ENCODE results near the gene AWAT2.

AWAT2 gene

DNA sequence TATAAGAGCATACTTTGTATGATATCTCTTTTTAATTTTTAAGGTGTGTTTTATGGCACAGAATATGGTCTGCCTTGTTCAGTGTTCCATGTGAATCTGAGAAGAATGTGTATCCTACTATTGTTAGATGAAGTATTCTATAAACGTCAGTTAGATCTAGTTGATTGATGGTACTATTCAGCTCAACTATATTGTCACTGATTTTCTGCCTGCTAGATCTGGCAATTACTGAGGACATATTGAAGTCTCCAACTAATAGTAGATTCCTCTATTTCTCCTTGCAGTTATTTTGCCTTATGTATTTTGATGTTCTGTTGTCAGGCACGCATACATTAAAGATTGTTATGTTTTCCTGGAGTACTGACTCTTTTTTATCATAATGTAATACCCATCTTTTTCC is 39.8 kb downstream of the AWAT2 start:
- no peaks in the 10 kb centered on the region for H3K27me3 ChIP-seq (ENCODE audit: insufficient read depth, low read length)
- no peak overlapping the region for H2BK12ac ChIP-seq (ENCODE audit: low read length)
- H3K4me2 ChIP-seq (ENCODE audit: low read length) = no peak overlapping the region
- H3K9me3 ChIP-seq (ENCODE audit: insufficient read depth, low read depth, low read length) = no peaks in the 10 kb centered on the region
- no peaks in the 10 kb centered on the region for H3K36me3 ChIP-seq (ENCODE audit: control insufficient read depth in 1 of 2, insufficient read depth in 2 of 2, low read length in 2 of 2)
- no peaks in the 10 kb centered on the region for H3K79me2 ChIP-seq (ENCODE audit: control insufficient read depth, insufficient read depth, low read length, poor library complexity)
- H3K14ac ChIP-seq (ENCODE audit: low read length) = no peak overlapping the region
- H2BK5ac ChIP-seq (ENCODE audit: low read depth, low read length, poor library complexity) = no peak overlapping the region
- H3K79me1 ChIP-seq (ENCODE audit: low read length) = no peaks in the 10 kb centered on the region
- H4K91ac ChIP-seq (ENCODE audit: low read depth, low read length) = no peak overlapping the region
- no peak overlapping the region for H4K12ac ChIP-seq (ENCODE audit: low read depth, low read length)
- no peak overlapping the region for H4K8ac ChIP-seq (ENCODE audit: low read depth, low read length)
- no peak overlapping the region for H2BK120ac ChIP-seq (ENCODE audit: insufficient read depth, low read length, poor library complexity)
- H3K4me3 ChIP-seq (ENCODE audit: low read depth, low read length) = no peak overlapping the region
- no CpG with 5 or more reads among the region's 2 CpGs for WGBS (ENCODE audit: extremely low coverage, insufficient coverage, insufficient read length)
- DNase-seq = no peak
- H3K27ac ChIP-seq (ENCODE audit: low read depth, low read length) = no peak overlapping the region
- no peak overlapping the region for H2AFZ ChIP-seq (ENCODE audit: insufficient read depth, low read length, poor library complexity)
- no peak overlapping the region for H2AK5ac ChIP-seq (ENCODE audit: low read length)
- peaks cover 2 to 7% of the 10 kb centered on the region in 2 experiments for H3K4me1 ChIP-seq (ENCODE audit: control insufficient read depth in 1 of 2, insufficient read depth in 2 of 2, low read length in 2 of 2)
- H3K9ac ChIP-seq (ENCODE audit: low read length) = no peak overlapping the region
- no peak overlapping the region for H3K18ac ChIP-seq (ENCODE audit: low read length)
- H3K4ac ChIP-seq (ENCODE audit: low read depth, low read length) = no peak overlapping the region
- H3K23ac ChIP-seq (ENCODE audit: low read length) = no peak overlapping the region

- DNase-seq = no peak
- Histone ChIP-seq H2AFZ (ENCODE audit: insufficient read depth, low read length, poor library complexity) (no peak overlapping the region), H2BK12ac (ENCODE audit: low read length) (no peak overlapping the region), H3K9me3 (ENCODE audit: insufficient read depth, low read depth, low read length) (no peaks in the 10 kb centered on the region), H3K4me1 (ENCODE audit: control insufficient read depth in 1 of 2, insufficient read depth in 2 of 2, low read length in 2 of 2) (peaks cover 2 to 7% of the 10 kb centered on the region in 2 experiments), H2BK120ac (ENCODE audit: insufficient read depth, low read length, poor library complexity) (no peak overlapping the region), H3K27me3 (ENCODE audit: insufficient read depth, low read length) (no peaks in the 10 kb centered on the region), H4K91ac (ENCODE audit: low read depth, low read length) (no peak overlapping the region), H3K4me3 (ENCODE audit: low read depth, low read length) (no peak overlapping the region), H3K23ac (ENCODE audit: low read length) (no peak overlapping the region), H3K18ac (ENCODE audit: low read length) (no peak overlapping the region), H3K14ac (ENCODE audit: low read length) (no peak overlapping the region), H2AK5ac (ENCODE audit: low read length) (no peak overlapping the region), H3K4ac (ENCODE audit: low read depth, low read length) (no peak overlapping the region), H4K8ac (ENCODE audit: low read depth, low read length) (no peak overlapping the region), H3K9ac (ENCODE audit: low read length) (no peak overlapping the region), H3K27ac (ENCODE audit: low read depth, low read length) (no peak overlapping the region), H4K12ac (ENCODE audit: low read depth, low read length) (no peak overlapping the region), H3K79me2 (ENCODE audit: control insufficient read depth, insufficient read depth, low read length, poor library complexity) (no peaks in the 10 kb centered on the region), H3K36me3 (ENCODE audit: control insufficient read depth in 1 of 2, insufficient read depth in 2 of 2, low read length in 2 of 2) (no peaks in the 10 kb centered on the region), H2BK5ac (ENCODE audit: low read depth, low read length, poor library complexity) (no peak overlapping the region), H3K4me2 (ENCODE audit: low read length) (no peak overlapping the region), H3K79me1 (ENCODE audit: low read length) (no peaks in the 10 kb centered on the region)
Observed at GRCh38 chrX:70009049-70009448, 40.7 kb downstream of the AWAT2 start.

DNA sequence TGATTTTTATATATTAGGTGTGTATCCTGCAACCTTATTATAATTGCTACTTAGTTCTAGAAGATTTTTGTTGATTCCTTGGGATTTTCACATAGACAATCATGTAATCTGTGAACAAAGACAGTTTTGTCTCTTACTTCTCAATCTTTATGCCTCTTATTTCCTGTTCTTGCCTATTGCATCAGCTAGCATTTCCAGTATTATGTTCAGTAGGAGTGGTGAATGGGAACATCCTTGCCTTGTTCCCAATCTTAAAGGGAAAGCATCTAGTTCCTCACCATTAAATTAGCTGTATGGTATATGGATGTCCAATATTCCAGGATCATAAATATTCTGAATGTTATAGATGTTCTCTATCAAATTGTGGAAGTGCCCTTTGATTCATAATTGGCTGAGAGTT is 41.8 kb downstream of the AWAT2 start:
- Histone ChIP-seq H3K4ac (ENCODE audit: low read depth, low read length) (no peak overlapping the region), H3K14ac (ENCODE audit: low read length) (no peak overlapping the region), H4K12ac (ENCODE audit: low read depth, low read length) (no peak overlapping the region), H3K79me1 (ENCODE audit: low read length) (no peaks in the 10 kb centered on the region), H3K23ac (ENCODE audit: low read length) (no peak overlapping the region), H2AK5ac (ENCODE audit: low read length) (no peak overlapping the region), H3K27me3 (ENCODE audit: insufficient read depth, low read length) (no peaks in the 10 kb centered on the region), H3K4me3 (ENCODE audit: low read depth, low read length) (no peak overlapping the region), H3K9me3 (ENCODE audit: insufficient read depth, low read depth, low read length) (no peaks in the 10 kb centered on the region), H2BK12ac (ENCODE audit: low read length) (no peak overlapping the region), H3K4me1 (ENCODE audit: control insufficient read depth in 1 of 2, insufficient read depth in 2 of 2, low read length in 2 of 2) (no peaks in the 10 kb centered on the region), H2BK5ac (ENCODE audit: low read depth, low read length, poor library complexity) (no peak overlapping the region), H3K18ac (ENCODE audit: low read length) (no peak overlapping the region), H3K4me2 (ENCODE audit: low read length) (no peak overlapping the region), H2AFZ (ENCODE audit: insufficient read depth, low read length, poor library complexity) (no peak overlapping the region), H2BK120ac (ENCODE audit: insufficient read depth, low read length, poor library complexity) (no peak overlapping the region), H3K9ac (ENCODE audit: low read length) (no peak overlapping the region), H4K91ac (ENCODE audit: low read depth, low read length) (no peak overlapping the region), H3K27ac (ENCODE audit: low read depth, low read length) (no peak overlapping the region), H3K36me3 (ENCODE audit: control insufficient read depth in 1 of 2, insufficient read depth in 2 of 2, low read length in 2 of 2) (no peaks in the 10 kb centered on the region), H4K8ac (ENCODE audit: low read depth, low read length) (no peak overlapping the region), H3K79me2 (ENCODE audit: control insufficient read depth, insufficient read depth, low read length, poor library complexity) (no peaks in the 10 kb centered on the region)
- no peak for DNase-seq

DNA sequence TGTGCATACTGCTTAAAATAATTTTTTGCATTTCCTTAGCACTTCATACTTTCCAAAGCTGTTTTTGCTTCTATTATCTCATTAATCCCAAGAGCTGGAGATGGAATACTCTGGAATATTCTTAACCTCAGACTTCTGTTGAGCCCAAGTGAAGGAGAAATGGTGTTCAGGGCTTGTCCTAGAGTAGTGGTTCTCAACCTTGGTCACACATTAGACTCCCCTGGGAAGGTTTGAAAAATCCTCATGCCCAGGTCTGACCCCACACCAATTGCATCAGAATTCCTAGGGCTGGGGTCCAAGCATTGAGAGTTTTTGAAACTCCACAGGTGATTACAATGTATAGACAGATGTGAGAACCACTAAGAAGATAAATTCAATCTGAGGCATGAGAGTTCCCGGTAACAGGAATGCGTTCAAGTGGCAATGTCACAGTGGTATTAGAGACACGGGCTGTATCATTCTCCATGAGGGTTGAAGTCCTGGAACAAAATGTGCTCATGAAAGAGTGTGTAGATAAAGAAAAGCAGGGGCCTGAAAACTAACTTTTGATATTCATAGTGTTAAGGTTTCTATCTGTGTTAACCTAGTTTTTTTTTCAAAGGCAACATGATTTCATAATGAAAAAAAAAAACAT is 47.9 kb downstream of the AWAT2 start:
- no CpG with 5 or more reads among the region's 3 CpGs for WGBS (ENCODE audit: extremely low coverage, insufficient coverage, insufficient read length)
- H3K4me3 ChIP-seq (ENCODE audit: low read depth, low read length) = no peak overlapping the region
- no peaks in the 10 kb centered on the region for H3K79me2 ChIP-seq (ENCODE audit: control insufficient read depth, insufficient read depth, low read length, poor library complexity)
- H3K36me3 ChIP-seq (ENCODE audit: control insufficient read depth in 1 of 2, insufficient read depth in 2 of 2, low read length in 2 of 2) = no peaks in the 10 kb centered on the region
- H2BK120ac ChIP-seq (ENCODE audit: insufficient read depth, low read length, poor library complexity) = no peak overlapping the region
- no peak overlapping the region for H3K18ac ChIP-seq (ENCODE audit: low read length)
- no peak overlapping the region for H4K8ac ChIP-seq (ENCODE audit: low read depth, low read length)
- no peak overlapping the region for H4K91ac ChIP-seq (ENCODE audit: low read depth, low read length)
- H2AK5ac ChIP-seq (ENCODE audit: low read length) = no peak overlapping the region
- H3K9ac ChIP-seq (ENCODE audit: low read length) = no peak overlapping the region
- no peak overlapping the region for H3K4me2 ChIP-seq (ENCODE audit: low read length)
- no peaks in the 10 kb centered on the region for H3K4me1 ChIP-seq (ENCODE audit: control insufficient read depth in 1 of 2, insufficient read depth in 2 of 2, low read length in 2 of 2)
- no peak overlapping the region for H3K4ac ChIP-seq (ENCODE audit: low read depth, low read length)
- H2AFZ ChIP-seq (ENCODE audit: insufficient read depth, low read length, poor library complexity) = no peak overlapping the region
- H2BK5ac ChIP-seq (ENCODE audit: low read depth, low read length, poor library complexity) = no peak overlapping the region
- no peak overlapping the region for H2BK12ac ChIP-seq (ENCODE audit: low read length)
- no peak overlapping the region for H4K12ac ChIP-seq (ENCODE audit: low read depth, low read length)
- H3K27ac ChIP-seq (ENCODE audit: low read depth, low read length) = no peak overlapping the region
- no peak overlapping the region for H3K14ac ChIP-seq (ENCODE audit: low read length)
- no peaks in the 10 kb centered on the region for H3K27me3 ChIP-seq (ENCODE audit: insufficient read depth, low read length)
- DNase-seq = no peak
- H3K9me3 ChIP-seq (ENCODE audit: insufficient read depth, low read depth, low read length) = no peaks in the 10 kb centered on the region
- no peaks in the 10 kb centered on the region for H3K79me1 ChIP-seq (ENCODE audit: low read length)
- no peak overlapping the region for H3K23ac ChIP-seq (ENCODE audit: low read length)

Measured in trophoblast cell (in vitro differentiated cells and primary cell).